Hepatocyte (in vitro differentiated cells): ENCODE results near the gene ERC2.

Experiments
- CTCF ChIP-seq: fragments of 200-600 bp; sonication (generic); IDR thresholded peaks from 2 replicates; pipeline ENCODE4 v1.5.1; 2016; ENCODE audit warnings: antibody characterized with exemption, mild to moderate bottlenecking; ENCODE audit not compliant: poor library complexity
- EZH2 ChIP-seq: fragments of 200-600 bp; sonication (generic); IDR thresholded peaks from 2 replicates; pipeline ENCODE4 v1.6.1; 2016; ENCODE audit warnings: antibody characterized with exemption, mild to moderate bottlenecking, borderline replicate concordance
- EZH2phosphoT487 ChIP-seq: fragments of 200-600 bp; sonication (generic); IDR thresholded peaks from one replicate; pipeline ENCODE4 v1.6.1; 2018; ENCODE audit warnings: antibody characterized with exemption, mild to moderate bottlenecking, low read depth, moderate library complexity; ENCODE audit not compliant: unreplicated experiment, severe bottlenecking

GRCh38 chr3:55471084-55471483 is 997.2 kb downstream of the ERC2 start:
- TF ChIP-seq EZH2, result no peak
- TF ChIP-seq CTCF, result no peak
- no peak for TF ChIP-seq EZH2phosphoT487
